Femur (tissue), 1 donor: ENCODE data around the gene SLITRK2.

ENCODE experiments used
- DNase-seq: peaks from one replicate; pipeline ENCODE4 v3.0.0-alpha.2; 2017

SLITRK2 gene

GRCh38 chrX:145861818-145862217 lies 44.2 kb downstream of the SLITRK2 start:
- no peak for DNase-seq

- no peak for DNase-seq
These were observed 47.5 kb downstream of the SLITRK2 start for GRCh38 chrX:145865082-145865481.
